Hindlimb muscle (tissue), 1 donor: Measurements from ENCODE around the gene PRM1. TPM values are rescaled to one million over a fixed set of nuclear protein-coding genes. Genes with fewer than 3 reads are reported as not detected.

Source experiments
- DNase-seq: peaks from one replicate; pipeline ENCODE4 v3.0.0-alpha.2; 2013
- polyA plus RNA-seq: library from polyadenylated mRNA; unstranded; fragments of 120-200 nt; gene quantifications from one replicate; pipeline ENCODE4 v1.2.1, GENCODE V29; 2013; ENCODE audit not compliant: insufficient read length

The PRM1 gene
- polyA plus RNA-seq, 1 donor, result not detected

- no peak for DNase-seq
These were observed 28.6 kb downstream of the PRM1 start for GRCh38 chr16:11252482-11252931.

- no peak for DNase-seq
These were observed 29.3 kb downstream of the PRM1 start for GRCh38 chr16:11251525-11252481.

- DNase-seq, result no peak
These were observed 30.2 kb downstream of the PRM1 start for GRCh38 chr16:11250786-11251524.

GRCh38 chr16:11250091-11250785, 30.9 kb downstream of the PRM1 start:
- no peak for DNase-seq

- DNase-seq, result no peak
These were observed 31.7 kb downstream of the PRM1 start for GRCh38 chr16:11249233-11250061.

GRCh38 chr16:11248133-11248532, 33.0 kb downstream of the PRM1 start:
- DNase-seq, result no peak

GRCh38 chr16:11245988-11246387, 35.1 kb downstream of the PRM1 start:
- DNase-seq, result no peak

- no peak for DNase-seq
These were observed 35.9 kb downstream of the PRM1 start for GRCh38 chr16:11245222-11245737.

GRCh38 chr16:11242658-11243057, 38.5 kb downstream of the PRM1 start:
- no peak for DNase-seq

GRCh38 chr16:11241480-11242204, 39.5 kb downstream of the PRM1 start:
- no peak for DNase-seq

- no peak for DNase-seq
These were observed 40.3 kb downstream of the PRM1 start for GRCh38 chr16:11240636-11241473.

- DNase-seq, result no peak
These were observed 41.2 kb downstream of the PRM1 start for GRCh38 chr16:11239644-11240632.

GRCh38 chr16:11238272-11239202, 42.6 kb downstream of the PRM1 start:
- no peak for DNase-seq

- no peak for DNase-seq
These were observed 44.5 kb downstream of the PRM1 start for GRCh38 chr16:11236461-11237254.

GRCh38 chr16:11235703-11235991, 45.5 kb downstream of the PRM1 start:
- DNase-seq, result no peak

GRCh38 chr16:11234884-11235702, 46.0 kb downstream of the PRM1 start:
- no peak for DNase-seq
